HG03432 (cell line): Measurements from ENCODE around the gene MRM2.

Experiments used
- ATAC-seq: cut with Tn5 transposase; IDR thresholded peaks from one replicate; pipeline ENCODE4 v1.9.1; 2021; ENCODE audit warnings: mild to moderate bottlenecking, moderate library complexity; ENCODE audit not compliant: unreplicated experiment

Gene MRM2

DNA sequence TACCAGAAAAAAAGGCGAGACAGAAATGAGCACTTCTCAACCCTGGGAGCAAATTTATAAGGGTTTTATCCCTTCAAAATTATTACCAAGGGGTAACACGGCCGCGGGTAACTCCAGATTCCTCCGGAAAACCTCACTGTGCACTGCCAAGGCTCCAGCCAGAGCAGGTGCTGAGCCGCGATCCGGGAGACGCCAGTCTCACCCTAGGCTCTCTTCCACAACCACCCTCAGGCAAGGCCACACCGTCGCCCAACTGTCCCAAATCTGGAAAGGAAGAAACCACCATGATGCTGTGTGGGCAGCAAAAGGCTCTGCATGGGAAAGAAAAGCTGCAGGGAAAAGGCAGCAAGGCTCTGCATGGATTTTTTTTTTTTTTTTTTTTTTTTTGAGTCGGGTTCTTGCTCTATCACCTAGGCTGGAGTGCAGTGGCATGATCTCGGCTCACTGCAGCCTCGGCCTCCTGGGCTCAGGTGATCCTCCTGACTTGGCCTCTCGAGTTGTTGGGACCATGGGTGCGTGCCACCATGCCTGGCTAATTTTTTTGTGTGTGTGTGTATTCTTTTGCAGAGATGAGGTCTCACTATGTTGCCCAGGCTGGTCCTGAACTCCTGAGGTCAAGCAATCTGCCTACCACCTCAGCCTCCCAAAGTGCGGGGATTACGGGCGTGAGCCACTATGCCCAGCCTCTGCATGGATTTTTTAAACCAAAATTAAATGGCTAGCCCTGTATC, 48.3 kb downstream of the MRM2 start:
- no peak for ATAC-seq

DNA sequence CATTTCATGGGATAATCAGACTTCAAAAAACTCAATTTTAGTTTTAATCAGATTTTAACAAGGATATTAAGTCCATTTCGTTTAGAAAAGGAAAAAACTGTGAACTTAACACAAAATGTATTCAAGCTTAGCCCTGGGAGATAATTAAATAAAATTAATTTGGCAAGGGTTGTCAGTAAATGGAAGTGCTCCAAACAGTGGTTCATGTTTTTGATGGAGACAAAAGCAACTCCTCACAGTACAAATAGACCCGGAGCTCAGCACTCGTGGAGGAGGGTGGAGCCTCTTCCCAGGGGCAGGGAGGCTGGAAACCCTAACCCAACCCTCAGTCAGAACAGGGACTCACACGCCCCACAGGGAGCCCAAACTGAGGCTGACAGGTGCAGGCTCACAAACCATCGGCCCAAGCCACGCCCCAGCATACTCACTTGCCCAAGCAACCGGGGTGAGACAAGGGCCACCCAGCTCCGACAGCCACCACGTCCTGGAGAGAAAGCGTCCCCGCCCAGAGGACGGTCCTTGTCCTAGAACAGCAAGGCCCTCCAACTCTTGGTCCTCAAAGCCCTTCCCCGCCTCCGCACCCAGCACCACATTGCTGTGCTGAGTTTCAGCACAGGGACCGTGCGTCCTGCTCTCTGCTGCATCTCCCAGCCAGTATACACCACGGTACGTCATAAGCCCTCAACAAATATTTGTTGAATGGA, 49.0 kb downstream of the MRM2 start:
- no peak for ATAC-seq

DNA sequence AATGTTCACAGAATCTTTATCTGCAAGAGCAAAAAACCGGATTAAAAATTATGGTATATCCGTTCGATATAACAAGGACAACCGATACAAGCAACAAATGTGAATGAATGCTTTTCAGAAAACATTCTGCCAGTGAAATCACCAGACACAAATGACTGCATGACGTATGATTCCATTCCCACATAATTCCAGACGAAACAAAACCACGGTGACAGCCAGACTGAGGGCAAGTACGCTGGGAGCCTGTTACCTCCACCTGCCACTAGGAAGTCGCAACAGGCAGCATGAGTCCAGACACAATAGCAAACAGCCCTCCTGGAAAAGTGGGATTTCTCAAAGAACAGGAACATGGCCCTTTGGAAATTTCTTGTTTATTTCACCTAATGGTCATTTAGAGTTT, 51.0 kb downstream of the MRM2 start:
- ATAC-seq = no peak

DNA sequence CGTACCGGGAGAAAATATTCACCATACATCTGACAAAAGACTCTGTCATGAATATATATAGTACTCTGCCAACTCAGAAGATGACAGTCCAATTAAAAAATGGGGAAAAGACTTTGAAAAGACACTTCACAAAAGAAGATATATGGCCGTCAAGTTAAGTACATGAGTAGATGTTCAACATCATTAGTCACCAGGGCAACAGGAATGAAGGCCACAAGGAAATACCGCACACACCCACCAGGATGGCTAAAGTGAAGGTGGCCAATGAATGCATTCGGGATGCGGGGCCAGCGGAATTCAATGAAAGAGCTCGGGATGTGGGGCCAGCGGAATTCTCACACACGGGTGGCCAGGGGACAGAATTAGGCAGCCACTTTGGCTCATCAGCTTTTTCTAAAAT, 51.5 kb downstream of the MRM2 start:
- no peak for ATAC-seq

DNA sequence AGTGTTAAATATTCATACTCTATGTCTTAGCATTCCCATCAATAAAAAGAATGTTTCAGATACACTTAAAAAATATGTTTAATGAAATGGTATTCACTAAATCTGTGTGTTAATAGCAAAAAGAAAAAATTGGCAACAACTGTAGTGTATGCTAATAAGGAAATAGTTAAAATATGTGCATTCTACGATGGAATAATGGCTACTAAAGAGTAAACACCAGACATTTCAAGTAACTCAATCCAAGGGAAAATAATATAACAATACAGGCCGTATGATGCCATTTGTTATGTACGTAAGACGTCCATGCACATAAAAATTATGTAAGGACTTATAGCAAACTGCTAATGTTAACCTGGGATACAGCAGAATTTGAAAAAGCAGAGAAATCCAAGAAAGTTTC, 55.8 kb downstream of the MRM2 start:
- ATAC-seq = no peak

DNA sequence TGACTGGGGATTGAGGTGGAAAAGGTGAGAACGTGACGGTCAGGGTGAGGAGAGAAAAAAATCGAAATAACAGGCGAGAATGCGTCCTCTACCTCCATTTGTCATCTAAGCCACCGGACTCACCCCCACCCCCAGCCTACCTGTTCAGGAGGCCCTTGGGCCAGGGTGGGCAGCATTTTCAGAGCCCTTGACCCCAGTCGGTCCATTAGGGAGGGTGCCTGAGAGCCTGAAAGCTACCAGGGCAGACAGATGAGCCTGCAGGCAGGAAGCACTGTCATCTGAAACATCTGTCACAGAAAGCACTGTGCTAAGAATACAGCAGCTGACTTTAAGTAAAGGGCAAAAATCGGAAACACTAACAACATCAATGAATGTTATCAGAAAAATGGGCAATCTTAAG, 56.3 kb downstream of the MRM2 start:
- no peak for ATAC-seq
